ENCODE results near the gene OR13A1. TPM values are rescaled to one million over a fixed set of nuclear protein-coding genes. Genes with fewer than 3 reads are reported as not detected.
"Not testable (repeated sequence)": the region's sequence is repeated elsewhere in the genome, so short reads cannot be mapped to it uniquely, and the experiment has no call there.

Gene OR13A1
- total RNA-seq, 2 experiments from 2014 or later, result not detected

DNA sequence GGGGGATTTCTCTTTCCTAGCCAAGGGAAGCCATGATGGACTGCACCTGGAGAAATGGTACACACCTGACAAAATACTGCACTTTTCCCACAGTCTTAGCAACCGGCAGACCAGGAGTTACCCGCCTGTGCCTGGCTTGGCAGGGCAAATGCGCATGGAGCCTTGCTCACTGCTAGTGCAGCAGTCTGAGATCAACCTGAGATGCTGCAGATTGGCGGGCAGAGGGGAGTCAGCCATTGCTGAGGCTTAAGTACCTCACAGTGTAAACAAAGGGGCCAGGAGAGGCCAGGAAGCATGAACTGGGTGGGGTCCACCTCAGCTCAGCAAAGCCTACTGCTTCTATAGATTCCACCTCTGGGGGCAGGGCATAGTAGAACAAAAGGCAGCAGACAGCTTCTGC lies 49.4 kb downstream of the OR13A1 start:
- ATAC-seq (ENCODE audit: poor library complexity), result no peak
- intact Hi-C loops (cut with DNase I, micrococcal nuclease), result no loop called here
- Histone ChIP-seq H3K27me3 (ENCODE audit: control insufficient read depth in 1 of 2, insufficient read depth in 2 of 2, low read length in 2 of 2) (peaks cover 10 to 15% of the 10 kb centered on the region in 2 experiments), H3K4me1 (ENCODE audit: insufficient read depth, low read length) (no peaks in the 10 kb centered on the region), H3K27ac (ENCODE audit: low read depth in 1 of 2, low read length in 2 of 2) (no peak overlapping the region), H3K36me3 (ENCODE audit: insufficient read depth, low read length) (no peaks in the 10 kb centered on the region), H3K4me3 (ENCODE audit: low read length) (no peak overlapping the region), H3K9me3 (ENCODE audit: control insufficient read depth in 1 of 2, insufficient read depth in 1 of 2, low read length in 2 of 2) (peaks cover 0 to 4% of the 10 kb centered on the region in 2 experiments)
- Mint-ChIP-seq H3K27ac (no peak overlapping the region), H3K4me3 (no peak overlapping the region), H3K27me3 (peaks cover 52% of the 10 kb centered on the region), H3K4me1 (ENCODE audit: low read depth) (no peaks in the 10 kb centered on the region), H3K36me3 (ENCODE audit: low read depth) (no peaks in the 10 kb centered on the region), H3K9me3 (peaks cover 3% of the 10 kb centered on the region)
- CTCF ChIA-PET, result no interaction called here
- no peak for DNase-seq
- POLR2A ChIA-PET, result no interaction called here
- TF ChIP-seq, protein P1, sequence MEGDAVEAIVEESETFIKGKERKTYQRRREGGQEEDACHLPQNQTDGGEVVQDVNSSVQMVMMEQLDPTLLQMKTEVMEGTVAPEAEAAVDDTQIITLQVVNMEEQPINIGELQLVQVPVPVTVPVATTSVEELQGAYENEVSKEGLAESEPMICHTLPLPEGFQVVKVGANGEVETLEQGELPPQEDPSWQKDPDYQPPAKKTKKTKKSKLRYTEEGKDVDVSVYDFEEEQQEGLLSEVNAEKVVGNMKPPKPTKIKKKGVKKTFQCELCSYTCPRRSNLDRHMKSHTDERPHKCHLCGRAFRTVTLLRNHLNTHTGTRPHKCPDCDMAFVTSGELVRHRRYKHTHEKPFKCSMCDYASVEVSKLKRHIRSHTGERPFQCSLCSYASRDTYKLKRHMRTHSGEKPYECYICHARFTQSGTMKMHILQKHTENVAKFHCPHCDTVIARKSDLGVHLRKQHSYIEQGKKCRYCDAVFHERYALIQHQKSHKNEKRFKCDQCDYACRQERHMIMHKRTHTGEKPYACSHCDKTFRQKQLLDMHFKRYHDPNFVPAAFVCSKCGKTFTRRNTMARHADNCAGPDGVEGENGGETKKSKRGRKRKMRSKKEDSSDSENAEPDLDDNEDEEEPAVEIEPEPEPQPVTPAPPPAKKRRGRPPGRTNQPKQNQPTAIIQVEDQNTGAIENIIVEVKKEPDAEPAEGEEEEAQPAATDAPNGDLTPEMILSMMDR (IDR thresholded peaks at IDR 0.05), result no peak

DNA sequence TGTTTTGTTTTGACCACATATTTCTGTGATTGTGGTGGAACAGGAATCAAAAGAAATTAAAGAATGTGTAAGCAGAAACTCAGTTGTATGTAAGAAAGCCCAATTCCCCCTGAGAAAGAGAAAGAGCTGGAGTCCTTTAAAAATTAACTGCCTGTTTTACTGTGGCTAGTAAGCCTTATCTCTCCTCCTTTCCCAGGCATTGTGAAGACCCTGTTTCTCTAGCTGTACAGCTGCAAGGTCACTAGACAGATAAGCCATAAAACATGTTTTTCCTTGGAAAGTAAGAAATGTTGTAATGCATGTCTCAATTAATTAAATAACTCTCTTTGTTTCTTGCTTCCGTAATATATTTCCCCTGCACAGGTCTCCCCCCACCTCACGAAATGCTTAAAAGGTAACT lies 53.5 kb downstream of the OR13A1 start:
- ATAC-seq (ENCODE audit: poor library complexity) (no peak), DNase-seq (no peak)
- no peak overlapping the region for H3K4me3 ChIP-seq (ENCODE audit: low read length)
- H3K36me3 ChIP-seq (ENCODE audit: insufficient read depth, low read length), result no peaks in the 10 kb centered on the region
- ChIA-PET CTCF (interaction anchor here (1.7 kb wide), 1 partner anchor 12 kb away, joined by 5 read pairs; no protein-coding TSS in a partner anchor), POLR2A (no interaction called here)
- Mint-ChIP-seq H3K9me3 (peaks cover 3% of the 10 kb centered on the region), H3K4me1 (ENCODE audit: low read depth) (no peaks in the 10 kb centered on the region), H3K27me3 (peaks cover 45% of the 10 kb centered on the region), H3K36me3 (ENCODE audit: low read depth) (no peaks in the 10 kb centered on the region), H3K27ac (no peak overlapping the region), H3K4me3 (no peak overlapping the region)
- no peaks in the 10 kb centered on the region for H3K4me1 ChIP-seq (ENCODE audit: insufficient read depth, low read length)
- TF ChIP-seq, protein P1 (IDR thresholded peaks at IDR 0.05), result no peak
- peaks cover 10 to 15% of the 10 kb centered on the region in 2 experiments for H3K27me3 ChIP-seq (ENCODE audit: control insufficient read depth in 1 of 2, insufficient read depth in 2 of 2, low read length in 2 of 2)
- H3K9me3 ChIP-seq (ENCODE audit: control insufficient read depth in 1 of 2, insufficient read depth in 1 of 2, low read length in 2 of 2), result peaks cover 0 to 4% of the 10 kb centered on the region in 2 experiments
- intact Hi-C loops (cut with DNase I, micrococcal nuclease), result no loop called here
- no peak overlapping the region for H3K27ac ChIP-seq (ENCODE audit: low read depth in 1 of 2, low read length in 2 of 2)

DNA sequence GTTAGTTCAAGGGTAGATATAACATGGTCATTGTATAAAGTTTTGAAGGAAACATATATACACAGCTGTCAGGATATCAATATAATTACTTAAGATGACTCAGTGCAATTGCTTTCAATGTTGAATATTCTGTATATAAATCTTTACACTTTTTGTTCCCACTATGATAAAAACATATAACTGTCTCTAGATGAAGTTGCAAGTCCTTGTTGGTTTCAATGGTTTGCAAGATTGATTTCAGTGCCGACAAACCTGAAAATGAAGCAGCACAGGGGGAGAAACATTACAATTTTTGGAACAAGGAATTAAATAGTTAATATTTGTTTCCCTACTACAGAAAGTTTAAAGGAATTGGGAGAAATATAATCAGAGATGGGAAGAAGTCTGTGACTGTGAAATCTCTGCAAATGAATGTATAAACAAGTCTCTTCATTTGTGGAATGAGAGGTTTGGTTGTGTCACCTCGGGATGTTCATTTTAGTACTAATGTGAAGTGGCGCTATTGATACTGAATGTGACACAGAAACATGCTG lies 54.1 kb downstream of the OR13A1 start:
- CTCF ChIA-PET, result no interaction called here
- ATAC-seq (ENCODE audit: poor library complexity), result no peak
- TF ChIP-seq, protein P1 (IDR thresholded peaks at IDR 0.05), result no peak
- no peaks in the 10 kb centered on the region for H3K4me1 Mint-ChIP-seq (ENCODE audit: low read depth)
- POLR2A ChIA-PET, result no interaction called here
- peaks cover 3% of the 10 kb centered on the region for H3K9me3 Mint-ChIP-seq
- no peaks in the 10 kb centered on the region for H3K36me3 Mint-ChIP-seq (ENCODE audit: low read depth)
- H3K4me3 ChIP-seq (ENCODE audit: low read length), result no peak overlapping the region
- no peak overlapping the region for H3K27ac Mint-ChIP-seq
- H3K27me3 ChIP-seq (ENCODE audit: control insufficient read depth in 1 of 2, insufficient read depth in 2 of 2, low read length in 2 of 2), result peaks cover 10 to 15% of the 10 kb centered on the region in 2 experiments
- no peaks in the 10 kb centered on the region for H3K36me3 ChIP-seq (ENCODE audit: insufficient read depth, low read length)
- H3K4me3 Mint-ChIP-seq, result no peak overlapping the region
- no peaks in the 10 kb centered on the region for H3K4me1 ChIP-seq (ENCODE audit: insufficient read depth, low read length)
- no peak for DNase-seq
- H3K27me3 Mint-ChIP-seq, result peaks cover 43% of the 10 kb centered on the region
- intact Hi-C loops (cut with DNase I, micrococcal nuclease), result no loop called here
- H3K9me3 ChIP-seq (ENCODE audit: control insufficient read depth in 1 of 2, insufficient read depth in 1 of 2, low read length in 2 of 2), result peaks cover 0 to 4% of the 10 kb centered on the region in 2 experiments
- no peak overlapping the region for H3K27ac ChIP-seq (ENCODE audit: low read depth in 1 of 2, low read length in 2 of 2)

DNA sequence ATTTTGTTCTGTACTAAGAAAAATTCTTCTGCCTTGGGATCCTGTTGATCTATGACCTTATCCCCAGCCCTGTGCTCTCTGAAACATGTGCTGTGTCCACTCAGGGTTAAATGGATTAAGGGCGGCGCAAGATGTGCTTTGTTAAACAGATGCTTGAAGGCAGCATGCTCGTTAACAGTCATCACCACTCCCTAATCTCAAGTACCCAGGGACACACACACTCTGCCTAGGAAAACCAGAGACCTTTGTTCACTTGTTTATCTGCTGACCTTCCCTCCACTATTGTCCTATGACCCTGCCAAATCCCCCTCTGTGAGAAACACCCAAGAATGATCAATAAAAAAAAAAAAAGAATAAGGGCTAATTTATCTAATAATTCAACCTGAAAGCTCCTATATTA lies 54.8 kb downstream of the OR13A1 start:
- peaks cover 43% of the 10 kb centered on the region for H3K27me3 Mint-ChIP-seq
- H3K27ac Mint-ChIP-seq; H3K9me3 ChIP-seq (ENCODE audit: control insufficient read depth in 1 of 2, insufficient read depth in 1 of 2, low read length in 2 of 2); CTCF ChIA-PET; ATAC-seq (ENCODE audit: poor library complexity); H3K36me3 ChIP-seq (ENCODE audit: insufficient read depth, low read length); H3K9me3 Mint-ChIP-seq; DNase-seq; H3K4me1 Mint-ChIP-seq (ENCODE audit: low read depth); H3K4me1 ChIP-seq (ENCODE audit: insufficient read depth, low read length); H3K4me3 ChIP-seq (ENCODE audit: low read length); POLR2A ChIA-PET; H3K36me3 Mint-ChIP-seq (ENCODE audit: low read depth); H3K27ac ChIP-seq (ENCODE audit: low read depth in 1 of 2, low read length in 2 of 2); H3K4me3 Mint-ChIP-seq; intact Hi-C loops (cut with DNase I, micrococcal nuclease): not testable (repeated sequence)
- H3K27me3 ChIP-seq (ENCODE audit: control insufficient read depth in 1 of 2, insufficient read depth in 2 of 2, low read length in 2 of 2), result peaks cover 10 to 15% of the 10 kb centered on the region in 2 experiments

DNA sequence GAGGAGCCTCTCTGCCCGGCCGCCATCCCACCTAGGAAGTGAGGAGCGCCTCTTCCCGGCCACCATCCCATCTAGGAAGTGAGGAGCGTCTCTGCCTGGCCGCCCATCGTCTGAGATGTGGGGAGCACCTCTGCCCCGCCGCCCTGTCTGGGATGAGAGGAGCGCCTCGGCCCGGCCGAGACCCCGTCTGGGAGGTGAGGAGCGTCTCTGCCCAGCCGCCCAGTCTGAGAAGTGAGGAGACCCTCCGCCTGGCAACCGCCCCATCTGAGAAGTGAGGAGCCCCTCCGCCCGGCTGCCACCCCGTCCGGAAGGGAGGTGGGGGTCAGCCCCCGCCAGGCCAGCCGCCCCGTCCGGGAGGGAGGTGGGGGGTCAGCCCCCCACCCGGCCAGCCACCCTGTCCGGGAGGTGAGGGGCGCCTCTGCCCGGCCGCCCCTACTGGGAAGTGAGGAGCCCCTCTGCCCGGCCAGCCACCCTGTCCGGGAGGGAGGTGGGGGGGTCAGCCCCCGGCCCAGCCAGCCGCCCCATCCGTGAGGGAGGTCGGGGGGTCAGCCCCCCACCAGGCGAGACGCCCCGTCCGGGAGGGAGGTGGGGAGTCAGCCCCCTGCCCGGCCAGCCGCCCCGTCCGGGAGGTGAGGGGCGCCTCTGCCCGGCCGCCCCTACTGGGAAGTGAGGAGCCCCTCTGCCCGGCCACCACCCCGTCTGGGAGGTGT lies 55.5 kb downstream of the OR13A1 start:
- H3K4me1 Mint-ChIP-seq (ENCODE audit: low read depth); CTCF ChIA-PET; H3K4me3 ChIP-seq (ENCODE audit: low read length); H3K9me3 Mint-ChIP-seq; POLR2A ChIA-PET; H3K36me3 ChIP-seq (ENCODE audit: insufficient read depth, low read length); H3K4me3 Mint-ChIP-seq; H3K27ac Mint-ChIP-seq; DNase-seq; H3K9me3 ChIP-seq (ENCODE audit: control insufficient read depth in 1 of 2, insufficient read depth in 1 of 2, low read length in 2 of 2); H3K36me3 Mint-ChIP-seq (ENCODE audit: low read depth); H3K4me1 ChIP-seq (ENCODE audit: insufficient read depth, low read length); ATAC-seq (ENCODE audit: poor library complexity); H3K27ac ChIP-seq (ENCODE audit: low read depth in 1 of 2, low read length in 2 of 2): not testable (repeated sequence)
- peaks cover 36% of the 10 kb centered on the region for H3K27me3 Mint-ChIP-seq
- intact Hi-C loops (cut with DNase I, micrococcal nuclease), result loop anchor here in 1 of 2 experiments (10.0 kb wide), 1 partner anchor 195 kb away; no protein-coding TSS in a partner anchor
- H3K27me3 ChIP-seq (ENCODE audit: control insufficient read depth in 1 of 2, insufficient read depth in 2 of 2, low read length in 2 of 2), result peaks cover 10 to 15% of the 10 kb centered on the region in 2 experiments

Measured in CD4-positive, alpha-beta T cell (primary cell).